ENCODE data around the gene GGACT.

GGACT gene

GRCh38 chr13:100536643-100537180 lies 51.9 kb downstream of the GGACT start:
- Histone ChIP-seq H3K36me3 (replicated peaks; ENCODE audit: low read depth, low read length) (no peaks in the 10 kb centered on the region), H3K4me3 (ENCODE audit: low read length) (no peak overlapping the region), H3K9ac (ENCODE audit: low read length) (no peak overlapping the region), H3K79me2 (ENCODE audit: low read length) (no peaks in the 10 kb centered on the region), H4K20me1 (ENCODE audit: insufficient read depth, low read length) (0 out of 2 replicates have a peak, but pooled peaks cover 11% of the 10 kb centered on the region), H3K4me2 (ENCODE audit: low read length) (no peak overlapping the region), H3K9me3 (ENCODE audit: insufficient read depth, low read length) (no peaks in the 10 kb centered on the region), H3K27me3 (ENCODE audit: low read depth, low read length) (no peaks in the 10 kb centered on the region), H3K4me1 (ENCODE audit: low read length) (peaks cover 16% of the 10 kb centered on the region), H3K27ac (ENCODE audit: low read length) (no peak overlapping the region), H2AFZ (ENCODE audit: low read depth, low read length) (no peak overlapping the region)
- TF ChIP-seq EZH2phosphoT487 (IDR thresholded peaks at IDR 0.05; ENCODE audit: low read depth) = no peak
- TF ChIP-seq CTCF (IDR thresholded peaks at IDR 0.05; ENCODE audit: low read depth, low read length) = no peak

GRCh38 chr13:100535426-100536135 lies 53.0 kb downstream of the GGACT start:
- TF ChIP-seq EZH2phosphoT487 (IDR thresholded peaks at IDR 0.05; ENCODE audit: low read depth) (no peak), CTCF (IDR thresholded peaks at IDR 0.05; ENCODE audit: low read depth, low read length) (no peak)
- H3K27ac ChIP-seq (ENCODE audit: low read length) = no peak overlapping the region
- H2AFZ ChIP-seq (ENCODE audit: low read depth, low read length) = no peak overlapping the region
- H3K36me3 ChIP-seq (replicated peaks; ENCODE audit: low read depth, low read length) = no peaks in the 10 kb centered on the region
- no peaks in the 10 kb centered on the region for H3K9me3 ChIP-seq (ENCODE audit: insufficient read depth, low read length)
- peaks cover 16% of the 10 kb centered on the region for H3K4me1 ChIP-seq (ENCODE audit: low read length)
- no peaks in the 10 kb centered on the region for H3K79me2 ChIP-seq (ENCODE audit: low read length)
- H3K4me3 ChIP-seq (ENCODE audit: low read length) = no peak overlapping the region
- no peak overlapping the region for H3K4me2 ChIP-seq (ENCODE audit: low read length)
- 0 out of 2 replicates have a peak, but pooled peaks cover 9% of the 10 kb centered on the region for H4K20me1 ChIP-seq (ENCODE audit: insufficient read depth, low read length)
- no peak overlapping the region for H3K9ac ChIP-seq (ENCODE audit: low read length)
- H3K27me3 ChIP-seq (ENCODE audit: low read depth, low read length) = no peaks in the 10 kb centered on the region

- H3K9me3 ChIP-seq (ENCODE audit: insufficient read depth, low read length) = no peaks in the 10 kb centered on the region
- H3K4me3 ChIP-seq (ENCODE audit: low read length) = no peak overlapping the region
- no peak for TF ChIP-seq CTCF (IDR thresholded peaks at IDR 0.05; ENCODE audit: low read depth, low read length)
- TF ChIP-seq EZH2phosphoT487 (IDR thresholded peaks at IDR 0.05; ENCODE audit: low read depth) = no peak
- H3K27me3 ChIP-seq (ENCODE audit: low read depth, low read length) = no peaks in the 10 kb centered on the region
- no peak overlapping the region for H3K9ac ChIP-seq (ENCODE audit: low read length)
- no peak overlapping the region for H3K27ac ChIP-seq (ENCODE audit: low read length)
- H4K20me1 ChIP-seq (ENCODE audit: insufficient read depth, low read length) = 0 out of 2 replicates have a peak, but pooled peaks cover 9% of the 10 kb centered on the region
- H2AFZ ChIP-seq (ENCODE audit: low read depth, low read length) = no peak overlapping the region
- peaks cover 16% of the 10 kb centered on the region for H3K4me1 ChIP-seq (ENCODE audit: low read length)
- no peak overlapping the region for H3K4me2 ChIP-seq (ENCODE audit: low read length)
- H3K79me2 ChIP-seq (ENCODE audit: low read length) = no peaks in the 10 kb centered on the region
- no peaks in the 10 kb centered on the region for H3K36me3 ChIP-seq (replicated peaks; ENCODE audit: low read depth, low read length)
Measured at GRCh38 chr13:100534911-100535310, 53.7 kb downstream of the GGACT start.

- Histone ChIP-seq H3K27ac (ENCODE audit: low read length) (no peak overlapping the region), H3K4me2 (ENCODE audit: low read length) (peak overlapping the region; percentile 54; the same call in 1 of the 2 replicates), H4K20me1 (ENCODE audit: insufficient read depth, low read length) (0 out of 2 replicates have a peak, but pooled peaks cover 9% of the 10 kb centered on the region)
Measured at GRCh38 chr13:100534147-100534843, 54.3 kb downstream of the GGACT start.

More at GRCh38 chr13:100534147-100534843, 54.3 kb downstream of the GGACT start:
- Histone ChIP-seq H3K4me3 (ENCODE audit: low read length) (no peak overlapping the region), H2AFZ (ENCODE audit: low read depth, low read length) (no peak overlapping the region), H3K27me3 (ENCODE audit: low read depth, low read length) (no peaks in the 10 kb centered on the region), H3K9me3 (ENCODE audit: insufficient read depth, low read length) (no peaks in the 10 kb centered on the region), H3K79me2 (ENCODE audit: low read length) (no peaks in the 10 kb centered on the region), H3K9ac (ENCODE audit: low read length) (no peak overlapping the region), H3K36me3 (replicated peaks; ENCODE audit: low read depth, low read length) (no peaks in the 10 kb centered on the region), H3K4me1 (ENCODE audit: low read length) (peaks cover 16% of the 10 kb centered on the region)
- TF ChIP-seq CTCF (IDR thresholded peaks at IDR 0.05; ENCODE audit: low read depth, low read length) = no peak

Data from OCI-LY3 (cell line).